Keratinocyte (primary cell): ENCODE data around the gene RTP5. TPM values are rescaled to one million over a fixed set of nuclear protein-coding genes. Genes with fewer than 3 reads are reported as not detected.

ENCODE experiments used
- DNase-seq: peaks from one replicate; pipeline ENCODE4 v3.0.0-alpha.2; 2011; ENCODE audit warnings: low read depth, missing footprints, low spot score
- FAIRE-seq: peaks from 2 replicates; lab custom pipeline; 2011; peaks lifted over from hg19 to GRCh38; lab: Jason Lieb, UNC
- H2AFZ ChIP-seq: 2 replicates; pipeline ENCODE4 v1.6.0; 2012; ENCODE audit warnings: low read length, control low read depth, inconsistent platforms; ENCODE audit not compliant: control insufficient read depth
- H3K27ac ChIP-seq: 2 replicates; pipeline ENCODE4 v1.5.1; 2011; ENCODE audit warnings: low read length; ENCODE audit not compliant: control insufficient read depth, insufficient read depth
- H3K27me3 ChIP-seq: 3 replicates; pipeline ENCODE4 v1.6.0; 2011; ENCODE audit warnings: low read length; ENCODE audit not compliant: control insufficient read depth, insufficient read depth; ENCODE audit errors: extremely low read depth
- H3K36me3 ChIP-seq, 2 experiments: 2 replicates in 1 of 2; 3 replicates in 1 of 2; pipeline ENCODE4 v1.5.1; 2011; ENCODE audit warnings: low read length in 2 of 2, mild to moderate bottlenecking in 1 of 2; ENCODE audit not compliant: control insufficient read depth in 2 of 2, insufficient read depth in 2 of 2; ENCODE audit errors: extremely low read depth in 1 of 2
- H3K4me1 ChIP-seq: 3 replicates; pipeline ENCODE4 v1.5.1; 2011; ENCODE audit warnings: low read length; ENCODE audit not compliant: control insufficient read depth, insufficient read depth; ENCODE audit errors: extremely low read depth
- H3K4me2 ChIP-seq: 3 replicates; pipeline ENCODE4 v1.6.0; 2011; ENCODE audit warnings: low read depth, low read length; ENCODE audit not compliant: control insufficient read depth, insufficient read depth; ENCODE audit errors: extremely low read depth
- H3K4me3 ChIP-seq, 3 experiments: fragments of 200-600 bp in 1 of 3; sonication (generic) in 1 of 3; 2 replicates in 2 of 3; 3 replicates in 1 of 3; pipeline ENCODE4 v1.5.1; 2011 to 2016; ENCODE audit warnings: low read length in 3 of 3, mild to moderate bottlenecking in 3 of 3, control low read depth in 2 of 3, inconsistent platforms in 1 of 3, low read depth in 1 of 3, mixed read lengths in 1 of 3, mixed run types in 1 of 3, moderate library complexity in 1 of 3; ENCODE audit not compliant: control insufficient read depth in 2 of 3, insufficient read depth in 2 of 3; ENCODE audit errors: extremely low read depth in 1 of 3
- H3K79me2 ChIP-seq: 2 replicates; pipeline ENCODE4 v1.6.0; 2012; ENCODE audit warnings: low read length; ENCODE audit not compliant: control insufficient read depth, insufficient read depth
- H3K9ac ChIP-seq: 3 replicates; pipeline ENCODE4 v1.6.0; 2011; ENCODE audit warnings: low read length; ENCODE audit not compliant: control insufficient read depth, insufficient read depth; ENCODE audit errors: extremely low read depth
- H3K9me1 ChIP-seq: 3 replicates; pipeline ENCODE4 v1.6.0; 2011; ENCODE audit warnings: low read length; ENCODE audit not compliant: control insufficient read depth, insufficient read depth; ENCODE audit errors: extremely low read depth
- H3K9me3 ChIP-seq: 2 replicates; pipeline ENCODE4 v1.5.1; 2012; ENCODE audit warnings: low read depth, low read length; ENCODE audit not compliant: control insufficient read depth
- H4K20me1 ChIP-seq: 3 replicates; pipeline ENCODE4 v1.6.0; 2011; ENCODE audit warnings: low read length; ENCODE audit not compliant: control insufficient read depth, insufficient read depth; ENCODE audit errors: extremely low read depth
- CTCF ChIP-seq, 3 experiments: IDR thresholded peaks in 1 of 3; conservative IDR thresholded peaks in 1 of 3; optimal IDR thresholded peaks in 1 of 3; 2 replicates in 2 of 3; 3 replicates in 1 of 3; pipeline versions ENCODE3 to v1.5.1; 2011; ENCODE audit warnings: low read length in 3 of 3, mild to moderate bottlenecking in 3 of 3, moderate library complexity in 2 of 3, control low read depth in 1 of 3, inconsistent platforms in 1 of 3; ENCODE audit not compliant: insufficient read depth in 2 of 3; ENCODE audit errors: extremely low read depth in 1 of 3
- EZH2 ChIP-seq: IDR thresholded peaks from one replicate; pipeline ENCODE4 v1.6.1; 2012; ENCODE audit warnings: inconsistent platforms, mild to moderate bottlenecking, low read length, moderate library complexity
- dilution Hi-C: fragments of 300-500 bp; cut with MboI; formaldehyde crosslinking; loops from one replicate; pipeline ENCODE4 v1.7.0; 2020; ENCODE audit warnings: low sequenced_read_pairs; ENCODE audit not compliant: extremely low pct_ligation_motif_present
- polyA plus RNA-seq, 5 experiments: library from polyadenylated mRNA; depleted of rRNA in 3 of 5; stranded (reverse) in 3 of 5; stranded (forward) in 1 of 5; unstranded in 1 of 5; fragments of >200 nt; gene quantifications; 1 replicate in 1 of 5; 2 replicates in 3 of 5; 3 replicates in 1 of 5; pipeline versions ENCODE4 v1.2.1 to v1.2.3, GENCODE V29; 2011 to 2012; ENCODE audit warnings: missing spikeins in 2 of 5, low read depth in 1 of 5, low replicate concordance in 1 of 5

The RTP5 gene
- polyA plus RNA-seq, 1 donor (not counting 4 experiments of a cell fraction or from before 2014, with no cell fraction given) = not detected

- no peak for TF ChIP-seq CTCF (optimal IDR thresholded peaks at IDR 0.05 in 1 of 3, IDR thresholded peaks at IDR 0.05 in 1 of 3, conservative IDR thresholded peaks at IDR 0.05 in 1 of 3; ENCODE audit: extremely low read depth in 1 of 3, insufficient read depth in 2 of 3, low read length in 3 of 3)
- TF ChIP-seq EZH2 = no peak
- H2AFZ ChIP-seq = no peak overlapping the region
- no peaks in the 10 kb centered on the region for H3K79me2 ChIP-seq
- H3K4me2 ChIP-seq = no peak overlapping the region
- H3K27ac ChIP-seq = no peak overlapping the region
- H3K4me3 ChIP-seq = no peak overlapping the region
- dilution Hi-C loops = no loop called here
- H3K4me1 ChIP-seq = no peaks in the 10 kb centered on the region
- FAIRE-seq (no peak), DNase-seq (no peak)
- H3K27me3 ChIP-seq = no peaks in the 10 kb centered on the region
- no peak overlapping the region for H3K9ac ChIP-seq
- H4K20me1 ChIP-seq = no peaks in the 10 kb centered on the region
- H3K36me3 ChIP-seq = no peaks in the 10 kb centered on the region
- no peaks in the 10 kb centered on the region for H3K9me3 ChIP-seq
- no peaks in the 10 kb centered on the region for H3K9me1 ChIP-seq
Measured at GRCh38 chr2:241910604-241911520, 41.3 kb downstream of the RTP5 start.

DNA sequence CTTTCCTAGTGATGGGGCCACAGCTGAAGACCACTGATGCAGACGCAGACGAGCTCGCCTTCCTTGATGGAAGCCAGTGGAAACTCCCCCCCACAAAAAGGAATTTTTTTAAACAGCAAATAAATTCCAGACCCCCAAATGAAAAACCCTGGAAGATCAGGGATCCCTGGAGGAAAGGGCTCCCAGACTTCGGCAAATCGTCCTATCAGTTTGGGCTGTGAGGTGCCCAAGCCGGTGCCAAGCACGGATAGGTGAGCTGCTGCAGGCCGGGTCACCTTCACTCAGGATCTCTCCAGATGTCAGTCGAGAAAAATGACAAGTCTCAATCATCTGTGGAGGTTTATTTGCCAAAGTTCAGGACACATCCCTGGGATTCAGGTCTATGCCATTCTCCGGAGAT is 42.0 kb downstream of the RTP5 start:
- DNase-seq (no peak), FAIRE-seq (no peak)
- no peaks in the 10 kb centered on the region for H3K4me1 ChIP-seq
- TF ChIP-seq EZH2 (no peak), CTCF (optimal IDR thresholded peaks at IDR 0.05 in 1 of 3, IDR thresholded peaks at IDR 0.05 in 1 of 3, conservative IDR thresholded peaks at IDR 0.05 in 1 of 3; ENCODE audit: extremely low read depth in 1 of 3, insufficient read depth in 2 of 3, low read length in 3 of 3) (no peak)
- no peak overlapping the region for H3K4me2 ChIP-seq
- H4K20me1 ChIP-seq = no peaks in the 10 kb centered on the region
- H3K4me3 ChIP-seq = no peak overlapping the region
- no peaks in the 10 kb centered on the region for H3K9me3 ChIP-seq
- H3K9ac ChIP-seq = no peak overlapping the region
- dilution Hi-C loops = no loop called here
- H3K79me2 ChIP-seq = no peaks in the 10 kb centered on the region
- H3K9me1 ChIP-seq = no peaks in the 10 kb centered on the region
- H2AFZ ChIP-seq = no peak overlapping the region
- no peak overlapping the region for H3K27ac ChIP-seq
- no peaks in the 10 kb centered on the region for H3K27me3 ChIP-seq
- H3K36me3 ChIP-seq = no peaks in the 10 kb centered on the region
